Measurements from ENCODE around the gene IL22. TPM values are rescaled to one million over a fixed set of nuclear protein-coding genes. Genes with fewer than 3 reads are reported as not detected.
"Not testable (repeated sequence)": the region's sequence is repeated elsewhere in the genome, so short reads cannot be mapped to it uniquely, and the experiment has no call there.

IL22 gene
- total RNA-seq, 1 experiment from 2014 or later, result not detected

DNA sequence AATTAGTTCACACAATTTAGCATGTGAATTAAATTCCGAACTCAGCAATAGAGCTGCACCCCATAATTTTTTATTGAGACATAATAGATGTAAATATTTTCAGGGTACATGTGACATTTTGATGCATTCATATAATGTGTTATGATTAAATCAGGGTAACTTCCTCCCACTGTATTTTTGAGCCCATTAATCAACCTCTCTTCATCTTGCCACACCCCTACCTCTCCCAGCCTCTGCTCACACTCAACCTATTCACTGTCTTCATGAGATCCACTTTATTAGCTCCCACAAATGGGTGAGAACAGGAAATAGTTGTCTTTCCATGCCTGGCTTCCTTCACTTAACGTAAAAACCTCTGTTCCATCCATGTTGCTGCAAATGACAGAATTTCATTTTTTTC lies 42.5 kb downstream of the IL22 start:
- no TSS peak for BruUV-seq (replicated peaks)
- Histone ChIP-seq H3K9me3 (ENCODE audit: control insufficient read depth in 1 of 2, insufficient read depth in 1 of 2, low read depth in 1 of 2, low read length in 2 of 2) (no peaks in the 10 kb centered on the region), H3K4me1 (ENCODE audit: control insufficient read depth in 1 of 2, insufficient read depth in 2 of 2, low read length in 2 of 2) (peaks cover 0 to 5% of the 10 kb centered on the region in 2 experiments; a peak in 1 of 4 replicates), H3K4me3 (replicated peaks in 1 of 2; ENCODE audit: low read depth in 1 of 2, low read length in 2 of 2) (no peak overlapping the region), H3K27me3 (ENCODE audit: insufficient read depth, low read length) (no peaks in the 10 kb centered on the region), H2AFZ (ENCODE audit: low read depth, low read length, poor library complexity, severe bottlenecking) (no peak overlapping the region), H3K9ac (ENCODE audit: low read length) (no peak overlapping the region), H4K20me1 (ENCODE audit: insufficient read depth) (no peaks in the 10 kb centered on the region), H3K36me3 (ENCODE audit: control insufficient read depth in 1 of 2, insufficient read depth in 2 of 2, low read length in 2 of 2) (no peaks in the 10 kb centered on the region), H3K4me2 (ENCODE audit: low read length) (no peak overlapping the region), H3K79me2 (ENCODE audit: insufficient read depth, low read length) (no peaks in the 10 kb centered on the region), H3K27ac (ENCODE audit: low read depth, low read length) (no peak overlapping the region), H3K9me2 (ENCODE audit: insufficient read depth) (no peaks in the 10 kb centered on the region)
- ChIA-PET CTCF (no interaction called here), POLR2A (no interaction called here), RAD21 (ENCODE audit: low non-redundant PET in 1 of 2, low total read pairs in 2 of 2, uncharacterized antibody in 2 of 2, unreplicated experiment in 2 of 2) (no interaction called here)
- intact Hi-C loops (cut with micrococcal nuclease), result no loop called here
- TF ChIP-seq JUND (IDR thresholded peaks at IDR 0.05) (no peak), RAD21 (IDR thresholded peaks at IDR 0.05; ENCODE audit: low read depth) (no peak), CBX3 (IDR thresholded peaks at IDR 0.05; ENCODE audit: low read depth) (no peak), POLR2A (IDR thresholded peaks at IDR 0.05; ENCODE audit: borderline replicate concordance, extremely low read depth, insufficient read depth, insufficient read length) (no peak), CEBPB (IDR thresholded peaks at IDR 0.05; ENCODE audit: low read depth) (no peak), EZH2phosphoT487 (IDR thresholded peaks at IDR 0.05; ENCODE audit: borderline replicate concordance) (no peak), EGR1 (IDR thresholded peaks at IDR 0.05; ENCODE audit: low read depth) (no peak), FOSL1 (IDR thresholded peaks at IDR 0.05; ENCODE audit: low read depth) (no peak), SRF (IDR thresholded peaks at IDR 0.05; ENCODE audit: low read depth) (no peak), ELF1 (IDR thresholded peaks at IDR 0.05; ENCODE audit: borderline replicate concordance, low read depth) (no peak)
- TF ChIP-seq, protein P1, sequence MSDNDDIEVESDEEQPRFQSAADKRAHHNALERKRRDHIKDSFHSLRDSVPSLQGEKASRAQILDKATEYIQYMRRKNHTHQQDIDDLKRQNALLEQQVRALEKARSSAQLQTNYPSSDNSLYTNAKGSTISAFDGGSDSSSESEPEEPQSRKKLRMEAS (IDR thresholded peaks at IDR 0.05), result no peak
- TF ChIP-seq, protein P2, sequence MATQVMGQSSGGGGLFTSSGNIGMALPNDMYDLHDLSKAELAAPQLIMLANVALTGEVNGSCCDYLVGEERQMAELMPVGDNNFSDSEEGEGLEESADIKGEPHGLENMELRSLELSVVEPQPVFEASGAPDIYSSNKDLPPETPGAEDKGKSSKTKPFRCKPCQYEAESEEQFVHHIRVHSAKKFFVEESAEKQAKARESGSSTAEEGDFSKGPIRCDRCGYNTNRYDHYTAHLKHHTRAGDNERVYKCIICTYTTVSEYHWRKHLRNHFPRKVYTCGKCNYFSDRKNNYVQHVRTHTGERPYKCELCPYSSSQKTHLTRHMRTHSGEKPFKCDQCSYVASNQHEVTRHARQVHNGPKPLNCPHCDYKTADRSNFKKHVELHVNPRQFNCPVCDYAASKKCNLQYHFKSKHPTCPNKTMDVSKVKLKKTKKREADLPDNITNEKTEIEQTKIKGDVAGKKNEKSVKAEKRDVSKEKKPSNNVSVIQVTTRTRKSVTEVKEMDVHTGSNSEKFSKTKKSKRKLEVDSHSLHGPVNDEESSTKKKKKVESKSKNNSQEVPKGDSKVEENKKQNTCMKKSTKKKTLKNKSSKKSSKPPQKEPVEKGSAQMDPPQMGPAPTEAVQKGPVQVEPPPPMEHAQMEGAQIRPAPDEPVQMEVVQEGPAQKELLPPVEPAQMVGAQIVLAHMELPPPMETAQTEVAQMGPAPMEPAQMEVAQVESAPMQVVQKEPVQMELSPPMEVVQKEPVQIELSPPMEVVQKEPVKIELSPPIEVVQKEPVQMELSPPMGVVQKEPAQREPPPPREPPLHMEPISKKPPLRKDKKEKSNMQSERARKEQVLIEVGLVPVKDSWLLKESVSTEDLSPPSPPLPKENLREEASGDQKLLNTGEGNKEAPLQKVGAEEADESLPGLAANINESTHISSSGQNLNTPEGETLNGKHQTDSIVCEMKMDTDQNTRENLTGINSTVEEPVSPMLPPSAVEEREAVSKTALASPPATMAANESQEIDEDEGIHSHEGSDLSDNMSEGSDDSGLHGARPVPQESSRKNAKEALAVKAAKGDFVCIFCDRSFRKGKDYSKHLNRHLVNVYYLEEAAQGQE (IDR thresholded peaks at IDR 0.05; ENCODE audit: low read depth), result no peak
- TF ChIP-seq, protein P3, sequence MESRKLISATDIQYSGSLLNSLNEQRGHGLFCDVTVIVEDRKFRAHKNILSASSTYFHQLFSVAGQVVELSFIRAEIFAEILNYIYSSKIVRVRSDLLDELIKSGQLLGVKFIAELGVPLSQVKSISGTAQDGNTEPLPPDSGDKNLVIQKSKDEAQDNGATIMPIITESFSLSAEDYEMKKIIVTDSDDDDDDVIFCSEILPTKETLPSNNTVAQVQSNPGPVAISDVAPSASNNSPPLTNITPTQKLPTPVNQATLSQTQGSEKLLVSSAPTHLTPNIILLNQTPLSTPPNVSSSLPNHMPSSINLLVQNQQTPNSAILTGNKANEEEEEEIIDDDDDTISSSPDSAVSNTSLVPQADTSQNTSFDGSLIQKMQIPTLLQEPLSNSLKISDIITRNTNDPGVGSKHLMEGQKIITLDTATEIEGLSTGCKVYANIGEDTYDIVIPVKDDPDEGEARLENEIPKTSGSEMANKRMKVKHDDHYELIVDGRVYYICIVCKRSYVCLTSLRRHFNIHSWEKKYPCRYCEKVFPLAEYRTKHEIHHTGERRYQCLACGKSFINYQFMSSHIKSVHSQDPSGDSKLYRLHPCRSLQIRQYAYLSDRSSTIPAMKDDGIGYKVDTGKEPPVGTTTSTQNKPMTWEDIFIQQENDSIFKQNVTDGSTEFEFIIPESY (IDR thresholded peaks at IDR 0.05; ENCODE audit: extremely low read depth, insufficient replicate concordance, low read length), result no peak
- DNase-seq (ENCODE audit: low read depth, low spot score) (no peak), ATAC-seq (no peak)

DNA sequence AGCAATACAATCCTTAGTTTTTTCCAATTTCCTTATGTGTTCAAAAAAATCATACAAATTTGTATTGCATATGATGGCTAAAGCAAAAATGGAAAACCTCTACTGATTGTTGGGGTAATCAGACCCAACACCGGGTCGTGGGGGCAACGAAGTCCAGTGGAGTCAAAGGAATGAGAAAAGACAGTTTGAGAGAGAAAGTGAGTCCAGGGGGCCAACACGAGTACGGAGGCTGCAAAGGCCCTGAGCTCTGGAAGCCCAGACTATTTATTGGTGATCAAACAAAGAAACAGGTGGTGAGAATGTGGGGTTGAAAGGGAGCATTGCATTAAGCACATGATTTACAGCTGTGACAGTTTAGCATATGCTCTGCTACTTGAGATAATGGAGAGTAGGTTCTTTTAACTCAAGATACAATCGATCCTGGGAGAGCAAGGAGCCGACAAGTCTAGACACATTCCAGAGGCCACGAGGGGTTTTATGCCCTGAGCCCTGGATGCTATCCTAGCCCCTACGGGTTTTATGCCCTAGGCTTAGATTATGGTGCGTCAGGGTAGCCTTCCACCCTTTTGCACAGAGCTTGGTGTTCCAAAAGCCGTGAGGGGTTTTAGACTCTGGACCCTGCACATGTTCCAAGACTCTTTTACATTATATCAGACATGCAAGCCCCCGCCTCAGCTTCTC lies 44.2 kb downstream of the IL22 start:
- H4K20me1 ChIP-seq (ENCODE audit: insufficient read depth); H3K27ac ChIP-seq (ENCODE audit: low read depth, low read length); H3K9ac ChIP-seq (ENCODE audit: low read length); H3K4me1 ChIP-seq (ENCODE audit: control insufficient read depth in 1 of 2, insufficient read depth in 2 of 2, low read length in 2 of 2); RAD21 ChIA-PET (ENCODE audit: low non-redundant PET in 1 of 2, low total read pairs in 2 of 2, uncharacterized antibody in 2 of 2, unreplicated experiment in 2 of 2); H3K27me3 ChIP-seq (ENCODE audit: insufficient read depth, low read length); BruUV-seq (replicated peaks); ATAC-seq; H3K36me3 ChIP-seq (ENCODE audit: control insufficient read depth in 1 of 2, insufficient read depth in 2 of 2, low read length in 2 of 2); CTCF ChIA-PET; H3K4me3 ChIP-seq (replicated peaks in 1 of 2; ENCODE audit: low read depth in 1 of 2, low read length in 2 of 2); DNase-seq (ENCODE audit: low read depth, low spot score); H3K9me2 ChIP-seq (ENCODE audit: insufficient read depth); H3K4me2 ChIP-seq (ENCODE audit: low read length); intact Hi-C loops (cut with micrococcal nuclease); H2AFZ ChIP-seq (ENCODE audit: low read depth, low read length, poor library complexity, severe bottlenecking); H3K9me3 ChIP-seq (ENCODE audit: control insufficient read depth in 1 of 2, insufficient read depth in 1 of 2, low read depth in 1 of 2, low read length in 2 of 2); POLR2A ChIA-PET; H3K79me2 ChIP-seq (ENCODE audit: insufficient read depth, low read length): not testable (repeated sequence)
